ENCODE data around the gene NPTN. TPM values are rescaled to one million over a fixed set of nuclear protein-coding genes. Genes with fewer than 3 reads are reported as not detected.

Gene NPTN
- total RNA-seq, 1 experiment from 2014 or later, result 71.0 TPM

DNA sequence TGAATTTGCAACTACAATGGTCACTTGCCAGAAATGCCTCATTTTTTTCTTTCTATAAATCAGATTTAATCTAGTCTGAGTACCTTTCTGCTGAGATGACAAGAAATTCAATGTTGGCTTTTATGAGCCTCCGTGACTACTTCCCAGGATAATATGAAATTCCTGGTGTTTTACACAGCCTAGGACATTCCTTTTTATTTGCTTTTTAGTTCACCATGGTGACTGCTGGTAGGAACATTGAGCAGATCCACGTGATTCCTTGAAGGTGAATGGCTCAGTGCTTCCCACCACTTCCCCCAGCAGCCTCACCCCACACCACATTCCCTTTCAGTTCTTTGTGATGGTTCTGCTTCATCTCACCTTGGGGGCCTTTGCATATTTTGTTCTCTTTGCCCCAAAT lies 4.3 kb upstream of the NPTN start:
- TF ChIP-seq, protein P1, sequence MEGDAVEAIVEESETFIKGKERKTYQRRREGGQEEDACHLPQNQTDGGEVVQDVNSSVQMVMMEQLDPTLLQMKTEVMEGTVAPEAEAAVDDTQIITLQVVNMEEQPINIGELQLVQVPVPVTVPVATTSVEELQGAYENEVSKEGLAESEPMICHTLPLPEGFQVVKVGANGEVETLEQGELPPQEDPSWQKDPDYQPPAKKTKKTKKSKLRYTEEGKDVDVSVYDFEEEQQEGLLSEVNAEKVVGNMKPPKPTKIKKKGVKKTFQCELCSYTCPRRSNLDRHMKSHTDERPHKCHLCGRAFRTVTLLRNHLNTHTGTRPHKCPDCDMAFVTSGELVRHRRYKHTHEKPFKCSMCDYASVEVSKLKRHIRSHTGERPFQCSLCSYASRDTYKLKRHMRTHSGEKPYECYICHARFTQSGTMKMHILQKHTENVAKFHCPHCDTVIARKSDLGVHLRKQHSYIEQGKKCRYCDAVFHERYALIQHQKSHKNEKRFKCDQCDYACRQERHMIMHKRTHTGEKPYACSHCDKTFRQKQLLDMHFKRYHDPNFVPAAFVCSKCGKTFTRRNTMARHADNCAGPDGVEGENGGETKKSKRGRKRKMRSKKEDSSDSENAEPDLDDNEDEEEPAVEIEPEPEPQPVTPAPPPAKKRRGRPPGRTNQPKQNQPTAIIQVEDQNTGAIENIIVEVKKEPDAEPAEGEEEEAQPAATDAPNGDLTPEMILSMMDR (IDR thresholded peaks at IDR 0.05; ENCODE audit: unreplicated experiment), result no peak
- intact Hi-C loops (cut with micrococcal nuclease), result no loop called here
- H3K9me3 Mint-ChIP-seq (ENCODE audit: unreplicated experiment), result peaks cover 8% of the 10 kb centered on the region
- H3K27me3 Mint-ChIP-seq (ENCODE audit: insufficient read depth, unreplicated experiment), result no peaks in the 10 kb centered on the region
- ChIA-PET POLR2A (interaction anchor here (0.8 to 9.3 kb wide), 5 partner anchors 9 to 107 kb away, joined by 3 to 102 read pairs (median 10); no protein-coding TSS in a partner anchor), CTCF (interaction anchor here (0.6 to 9.6 kb wide), 28 partner anchors 9 to 332 kb away, joined by 3 to 308 read pairs (median 12); partner anchors contain the start of gene CD276)
- peaks cover 25% of the 10 kb centered on the region for H3K4me1 Mint-ChIP-seq (ENCODE audit: insufficient read depth, unreplicated experiment)
- DNase-seq (ENCODE audit: unreplicated experiment), result no peak
- H3K27ac Mint-ChIP-seq (ENCODE audit: low read depth, unreplicated experiment), result no peak overlapping the region
- H3K36me3 Mint-ChIP-seq (ENCODE audit: insufficient read depth, unreplicated experiment), result peaks cover 10% of the 10 kb centered on the region
- BruUV-seq (replicated peaks), result no TSS peak
- no peak overlapping the region for H3K4me3 Mint-ChIP-seq (ENCODE audit: unreplicated experiment)

DNA sequence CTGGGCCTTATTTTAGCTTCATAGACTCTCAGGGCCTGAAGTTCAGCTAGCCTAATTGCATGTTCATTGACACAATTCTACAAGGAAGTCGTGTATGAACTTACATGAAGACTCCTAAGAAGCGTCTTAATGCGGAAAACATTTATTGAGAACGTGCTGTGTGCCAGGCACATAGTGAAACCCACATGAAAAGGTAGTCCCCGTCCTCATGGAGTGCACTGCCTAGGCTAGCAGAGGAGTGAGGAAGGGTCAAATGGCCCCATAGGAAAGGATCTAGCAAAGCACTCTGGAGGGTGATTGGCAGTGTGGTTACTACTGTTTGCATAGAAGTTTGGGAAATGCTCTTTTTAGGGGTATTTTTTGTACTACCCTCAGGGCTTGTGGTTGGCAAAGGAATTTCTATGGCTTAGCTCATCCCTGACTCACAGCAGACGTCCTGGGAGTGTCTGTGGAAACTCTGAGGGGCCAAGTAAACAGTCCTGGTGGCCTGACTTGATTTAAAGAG lies 854 bp upstream of the NPTN start:
- Mint-ChIP-seq H3K9me3 (ENCODE audit: unreplicated experiment) (no peaks in the 10 kb centered on the region), H3K4me1 (ENCODE audit: insufficient read depth, unreplicated experiment) (peaks cover 52% of the 10 kb centered on the region), H3K36me3 (ENCODE audit: insufficient read depth, unreplicated experiment) (peaks cover 7% of the 10 kb centered on the region), H3K27ac (ENCODE audit: low read depth, unreplicated experiment) (peak overlapping the region; percentile 97), H3K27me3 (ENCODE audit: insufficient read depth, unreplicated experiment) (no peaks in the 10 kb centered on the region), H3K4me3 (ENCODE audit: unreplicated experiment) (peak overlapping the region; percentile 80)
- intact Hi-C loops (cut with micrococcal nuclease), result loop anchor here (5.0 kb wide), 2 partner anchors 37 to 1117 kb away; no protein-coding TSS in a partner anchor
- ChIA-PET CTCF (interaction anchor here (0.5 to 9.6 kb wide), 13 partner anchors 9 to 393 kb away, joined by 3 to 308 read pairs (median 6); partner anchors contain the start of gene CD276), POLR2A (interaction anchor here (0.6 to 15.3 kb wide), 26 partner anchors 10 to 326 kb away, joined by 3 to 270 read pairs (median 7); partner anchors contain the start of gene CD276)
- BruUV-seq (replicated peaks), result no TSS peak
- peak; percentile 95 for DNase-seq (ENCODE audit: unreplicated experiment)
- TF ChIP-seq, protein P1 (IDR thresholded peaks at IDR 0.05; ENCODE audit: unreplicated experiment), result no peak

DNA sequence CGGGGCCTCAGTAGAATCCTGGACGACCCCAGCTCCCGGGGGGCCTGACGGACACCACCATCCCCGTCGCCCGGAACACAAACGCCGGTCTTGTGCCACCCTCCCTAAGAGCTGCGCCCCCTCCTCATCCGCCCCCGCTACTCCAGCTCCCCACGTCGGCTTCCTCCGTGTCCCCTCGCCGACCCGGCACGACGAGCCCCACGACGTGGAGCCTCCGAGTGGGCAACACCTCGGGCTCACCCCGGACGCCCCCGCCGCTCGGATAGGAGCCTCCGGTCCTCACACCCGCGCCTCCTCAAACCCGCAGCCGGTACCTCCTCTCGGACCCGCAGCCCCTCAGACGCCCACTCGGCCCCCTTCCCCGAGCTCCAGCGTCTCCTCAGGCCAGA lies 525 bp downstream of the NPTN start:
- TF ChIP-seq, protein P1 (IDR thresholded peaks at IDR 0.05; ENCODE audit: unreplicated experiment), result no peak
- BruUV-seq (replicated peaks), result no TSS peak
- Mint-ChIP-seq H3K4me1 (ENCODE audit: insufficient read depth, unreplicated experiment) (peaks cover 62% of the 10 kb centered on the region), H3K36me3 (ENCODE audit: insufficient read depth, unreplicated experiment) (peaks cover 3% of the 10 kb centered on the region), H3K27ac (ENCODE audit: low read depth, unreplicated experiment) (peak overlapping the region; percentile 97), H3K27me3 (ENCODE audit: insufficient read depth, unreplicated experiment) (no peaks in the 10 kb centered on the region), H3K9me3 (ENCODE audit: unreplicated experiment) (no peaks in the 10 kb centered on the region), H3K4me3 (ENCODE audit: unreplicated experiment) (peak overlapping the region; percentile 80)
- DNase-seq (ENCODE audit: unreplicated experiment), result no peak
- intact Hi-C loops (cut with micrococcal nuclease), result loop anchor here (5.0 kb wide), 2 partner anchors 35 to 1115 kb away; no protein-coding TSS in a partner anchor
- ChIA-PET POLR2A (interaction anchor here (0.6 to 15.3 kb wide), 17 partner anchors 9 to 556 kb away, joined by 3 to 270 read pairs (median 8); partner anchors contain the start of gene CD276), CTCF (interaction anchor here (2.3 to 9.6 kb wide), 3 partner anchors 54 to 73 kb away, joined by 12 to 308 read pairs (median 57); partner anchors contain the start of gene CD276)

DNA sequence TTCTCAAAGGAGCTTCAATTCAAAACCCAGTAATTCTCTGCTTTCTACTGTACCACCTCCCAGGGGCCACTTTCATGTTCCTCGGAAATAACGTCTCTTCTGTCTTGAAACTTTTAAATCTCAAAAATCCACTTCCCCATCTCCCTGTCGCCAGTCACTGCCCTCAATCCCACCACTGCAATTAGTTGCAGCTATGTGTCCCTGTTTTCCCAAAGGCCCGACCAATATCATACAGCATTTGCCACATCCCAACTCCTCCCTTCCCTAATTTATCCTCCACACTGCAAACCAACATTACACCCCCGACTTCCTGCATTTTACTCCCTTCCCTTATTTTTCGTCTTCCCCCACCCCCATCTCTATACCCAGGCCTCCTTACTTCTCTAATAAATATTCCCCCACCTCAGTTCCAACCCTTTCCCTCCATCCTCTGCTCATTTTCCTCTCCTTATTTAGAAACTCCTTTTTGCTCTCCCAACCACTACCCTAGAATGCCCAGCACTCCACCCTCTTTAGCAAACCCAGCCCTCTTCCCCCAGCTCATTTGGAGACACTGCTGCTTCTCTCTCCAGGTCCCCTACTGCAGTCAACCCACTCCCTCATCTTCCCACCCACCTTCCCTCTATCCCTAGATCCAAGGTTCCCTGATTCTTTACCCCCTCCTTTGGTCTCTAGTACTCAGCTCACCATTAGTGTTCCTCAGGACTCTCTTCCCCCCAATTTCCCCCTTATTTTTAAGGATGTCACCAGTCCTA lies 1.1 kb downstream of the NPTN start:
- POLR2A ChIA-PET, result interaction anchor here (0.6 to 15.3 kb wide), 16 partner anchors 9 to 556 kb away, joined by 3 to 270 read pairs (median 8); partner anchors contain the start of gene CD276

More for the DNA sequence above, 1.1 kb downstream of the NPTN start:
- H3K27ac Mint-ChIP-seq (ENCODE audit: low read depth, unreplicated experiment), result peak overlapping the region; percentile 97
- CTCF ChIA-PET, result interaction anchor here (0.9 to 9.6 kb wide), 5 partner anchors 15 to 72 kb away, joined by 3 to 308 read pairs (median 12); partner anchors contain the start of gene CD276
- TF ChIP-seq, protein P1 (IDR thresholded peaks at IDR 0.05; ENCODE audit: unreplicated experiment), result no peak
- peak; percentile 60 for DNase-seq (ENCODE audit: unreplicated experiment)
- BruUV-seq (replicated peaks), result no TSS peak
- peaks cover 62% of the 10 kb centered on the region for H3K4me1 Mint-ChIP-seq (ENCODE audit: insufficient read depth, unreplicated experiment)
- H3K9me3 Mint-ChIP-seq (ENCODE audit: unreplicated experiment), result no peaks in the 10 kb centered on the region
- intact Hi-C loops (cut with micrococcal nuclease), result loop anchor here (5.0 kb wide), 2 partner anchors 35 to 1115 kb away; no protein-coding TSS in a partner anchor
- no peaks in the 10 kb centered on the region for H3K36me3 Mint-ChIP-seq (ENCODE audit: insufficient read depth, unreplicated experiment)
- H3K4me3 Mint-ChIP-seq (ENCODE audit: unreplicated experiment), result peak overlapping the region; percentile 80
- no peaks in the 10 kb centered on the region for H3K27me3 Mint-ChIP-seq (ENCODE audit: insufficient read depth, unreplicated experiment)

Data from MCF 10A (cell line).